Left cardiac atrium (tissue), 4 donors: Measurements from ENCODE around the gene CX3CL1. TPM values are rescaled to one million over a fixed set of nuclear protein-coding genes. Genes with fewer than 3 reads are reported as not detected.
"Not testable (repeated sequence)": the region's sequence is repeated elsewhere in the genome, so short reads cannot be mapped to it uniquely, and the experiment has no call there.

Experiments used
- ATAC-seq, 2 donors: fragments of 200-7000 bp; cut with Tn5 transposase; one replicate each; pipeline ENCODE4 v1.9.1; 2020; ENCODE audit warnings: mild to moderate bottlenecking in 2 of 2, moderate library complexity in 2 of 2
- DNase-seq: peaks from one replicate; pipeline ENCODE4 v3.0.0-alpha.2; 2020
- intact Hi-C, 2 donors: fragments of 100-400 bp; cut with DNase I; formaldehyde crosslinking; loops; one replicate each; pipeline versions ENCODE4 v1.14.1 to v1.15.1; 2022 to 2023
- long read RNA-seq: library from polyadenylated mRNA; unstranded; transcript quantifications from one replicate; pipeline ENCODE4 v2.0.0, GENCODE V29; 2021
- total RNA-seq, 2 donors: library from RNA; stranded (reverse); fragmentation: NEBNext Ultra II Directional; extraction: Animal tissue kit (Norgen Biotek cat#: 25700); gene quantifications; one replicate each; pipeline ENCODE4 v1.2.1, GENCODE V29; 2021
- donor health status: DM: no; HTN: yes; CAD: no.
- donor health status: DM: no; HTN: yes; CAD: no; lungs with severe emphysema.
- donor health status: DM: yes; HTN: yes; CAD: no.
- donor health status: Dilated cardiomyopathy.

CX3CL1 gene
- total RNA-seq, result 10 to 100 TPM; 13.7 to 23.2 TPM
- long read RNA-seq, partial matches to known transcripts, result 0 of 25 reads
- long read RNA-seq, other reads (novel, unspliced or antisense), result 23 of 25 reads

DNA sequence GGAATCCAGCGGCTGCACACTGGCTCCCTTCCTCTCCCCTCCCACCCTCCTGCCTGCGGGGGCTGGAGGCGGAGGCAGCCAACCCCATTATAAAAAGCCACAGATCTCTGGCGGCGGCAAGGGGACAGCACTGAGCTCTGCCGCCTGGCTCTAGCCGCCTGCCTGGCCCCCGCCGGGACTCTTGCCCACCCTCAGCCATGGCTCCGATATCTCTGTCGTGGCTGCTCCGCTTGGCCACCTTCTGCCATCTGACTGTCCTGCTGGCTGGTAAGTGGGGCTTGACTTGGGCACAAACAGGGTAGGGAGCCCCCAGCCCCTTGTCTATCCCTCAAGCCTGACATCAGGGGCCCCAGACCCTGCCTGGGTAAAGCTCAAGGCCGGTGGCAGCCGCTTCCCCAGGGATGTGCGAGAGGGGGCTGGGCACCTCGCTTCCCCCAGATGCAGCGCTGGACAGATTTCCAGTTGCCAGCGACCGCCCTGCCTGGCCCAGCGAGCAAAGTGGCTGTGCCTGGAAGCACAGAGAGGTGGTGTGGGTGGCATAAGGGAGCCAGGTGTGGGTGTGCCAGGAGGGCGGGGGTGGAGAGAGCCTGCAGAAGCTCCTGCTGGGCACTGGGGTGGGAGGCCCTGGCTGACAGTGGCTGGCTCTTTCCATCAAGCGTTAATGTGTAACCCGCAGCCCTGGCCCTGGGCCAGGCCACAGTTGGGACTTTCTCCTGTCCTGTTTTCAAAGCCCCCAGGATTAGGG, at the start of gene CX3CL1:
Gene CX3CL1 (plus strand): TSS at position 119 of the 745 bp plus-strand sequence. CDS start 79 bp downstream, at position 198.
- DNase-seq, result peak; percentile 77
- ATAC-seq, result peak; percentile 79 to 92
- intact Hi-C loops, result loop anchor here in 1 of 2 donors (10.0 kb wide), 1 partner anchor 68 kb away; no protein-coding TSS in a partner anchor

DNA sequence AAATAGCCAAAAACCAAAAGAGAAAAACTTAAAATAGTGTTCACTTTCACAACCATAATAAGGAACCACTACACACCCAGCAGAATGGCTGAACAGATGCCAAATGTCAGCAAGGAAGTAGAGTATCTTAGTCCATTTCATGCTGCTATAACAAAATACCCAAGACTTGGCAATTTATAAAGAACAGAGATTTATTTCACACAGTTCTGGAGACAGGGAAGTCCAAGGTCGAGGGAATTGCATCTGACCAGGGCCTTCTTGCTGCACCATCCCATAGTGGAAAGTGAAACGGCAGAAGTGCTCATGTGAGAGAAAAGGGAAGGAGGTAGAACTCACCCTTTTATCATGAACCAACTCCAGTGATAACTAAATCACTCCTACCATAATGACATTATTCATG, 47.5 kb upstream of the CX3CL1 start:
- intact Hi-C loops, result no loop called here
- ATAC-seq (no peak), DNase-seq (no peak)

DNA sequence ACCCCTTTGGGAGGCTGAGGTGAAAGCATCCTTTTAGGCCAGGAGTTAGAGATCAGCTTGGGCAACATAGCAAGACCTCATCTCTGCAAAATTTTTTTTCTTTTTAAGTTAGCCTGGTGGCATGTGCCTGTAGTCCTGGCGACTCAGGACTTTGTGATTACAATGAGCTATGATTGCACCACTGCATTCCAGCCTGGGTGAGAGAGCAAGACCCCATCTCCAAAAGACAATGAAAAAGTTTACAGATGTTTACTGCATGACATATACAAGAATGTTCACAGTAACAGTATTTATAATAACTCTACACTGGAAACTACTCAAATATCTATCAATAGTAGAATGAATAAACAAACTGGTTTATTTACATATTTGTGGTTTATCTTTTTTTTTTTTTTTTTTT, 46.8 kb upstream of the CX3CL1 start:
- ATAC-seq (no peak), DNase-seq (no peak)
- intact Hi-C loops, result no loop called here

DNA sequence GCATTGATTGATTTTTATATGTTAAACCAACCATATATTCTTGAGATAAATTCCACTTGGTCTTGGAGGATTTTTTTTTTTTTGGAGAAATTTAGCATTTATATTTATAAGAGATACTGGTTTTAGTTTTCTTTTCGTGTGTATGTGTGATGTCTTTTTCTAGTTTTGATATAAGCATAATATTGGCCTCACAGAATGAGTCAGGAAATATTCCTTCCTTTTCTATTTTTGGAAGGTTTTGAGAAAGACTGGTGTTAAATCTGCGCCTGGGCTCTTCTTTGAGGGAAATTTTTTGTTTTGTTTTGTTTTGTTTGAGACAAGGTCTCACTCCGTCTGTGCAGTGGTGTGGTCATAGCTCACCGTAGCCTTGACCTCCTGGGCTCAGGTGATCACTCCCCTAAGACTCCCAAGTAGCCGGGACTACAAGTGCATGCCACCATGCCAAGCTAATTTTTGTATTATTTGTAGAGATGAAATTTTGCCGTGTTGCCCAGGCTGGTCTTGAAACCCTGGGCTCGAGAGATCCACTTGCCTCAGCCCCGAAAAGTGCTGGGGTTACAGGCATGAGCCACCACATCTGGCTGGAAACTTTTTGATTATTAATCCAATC, 42.5 kb upstream of the CX3CL1 start:
- intact Hi-C loops, result no loop called here
- no peak for DNase-seq
- no peak for ATAC-seq

DNA sequence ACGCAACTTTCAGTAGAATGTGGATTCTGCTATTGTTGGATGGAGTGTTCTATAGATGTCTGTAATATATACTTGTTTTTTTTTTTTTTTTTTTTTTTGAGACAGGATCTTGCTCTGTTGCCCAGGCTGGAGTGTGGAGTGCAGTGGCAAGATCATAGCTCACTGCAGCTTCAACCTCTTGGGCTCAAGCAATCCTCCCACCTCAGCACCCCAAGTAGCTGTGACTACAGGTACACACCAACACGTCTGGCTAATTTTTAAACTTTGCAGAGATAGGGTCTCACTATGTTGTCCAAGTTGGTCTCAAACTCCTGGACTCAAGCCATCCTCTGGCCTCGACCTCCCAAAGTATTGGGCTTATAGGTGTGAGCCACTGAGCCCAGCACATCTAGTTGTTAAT, 40.9 kb upstream of the CX3CL1 start:
- ATAC-seq (no peak), DNase-seq (no peak)
- intact Hi-C loops, result no loop called here

DNA sequence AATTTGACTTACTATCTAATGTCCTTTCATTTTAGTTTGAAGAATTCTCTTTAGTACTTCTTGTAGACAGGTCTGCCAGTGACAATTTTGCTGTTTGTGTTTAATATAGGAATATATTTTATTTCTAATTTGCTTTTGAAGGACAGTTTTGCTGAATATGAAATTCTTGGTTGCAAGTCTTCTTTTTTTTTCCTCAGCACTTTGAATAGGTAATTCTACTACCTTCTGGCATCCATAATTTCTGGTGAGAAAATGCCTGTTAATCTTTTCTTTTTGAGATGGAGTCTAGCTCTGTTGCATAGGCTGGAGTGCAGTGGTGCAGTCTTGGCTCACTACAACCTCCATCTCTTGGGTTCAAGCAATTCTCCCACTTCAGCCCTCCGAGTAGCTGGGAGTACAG, 38.9 kb upstream of the CX3CL1 start:
- no peak for DNase-seq
- no peak for ATAC-seq
- intact Hi-C loops, result no loop called here

DNA sequence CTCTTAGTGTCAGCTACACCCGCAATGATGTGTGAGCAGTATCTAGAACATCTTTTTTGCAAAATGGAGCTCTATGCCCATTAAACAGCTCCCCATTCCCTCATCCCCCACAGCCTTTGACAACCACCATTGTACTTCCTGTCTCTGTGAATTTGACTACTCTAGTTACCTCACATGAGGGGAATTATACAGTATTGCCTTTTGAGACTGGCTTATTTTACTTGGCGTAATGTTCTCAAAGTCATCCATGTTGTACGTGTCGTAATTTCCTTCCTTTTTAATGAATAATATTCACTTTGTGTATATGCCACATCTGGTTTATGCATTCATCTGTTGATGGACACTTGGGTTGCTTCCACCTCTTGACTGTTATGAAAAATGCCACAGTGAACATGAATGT, 36.9 kb upstream of the CX3CL1 start:
- intact Hi-C loops, result no loop called here
- ATAC-seq (no peak), DNase-seq (no peak)

DNA sequence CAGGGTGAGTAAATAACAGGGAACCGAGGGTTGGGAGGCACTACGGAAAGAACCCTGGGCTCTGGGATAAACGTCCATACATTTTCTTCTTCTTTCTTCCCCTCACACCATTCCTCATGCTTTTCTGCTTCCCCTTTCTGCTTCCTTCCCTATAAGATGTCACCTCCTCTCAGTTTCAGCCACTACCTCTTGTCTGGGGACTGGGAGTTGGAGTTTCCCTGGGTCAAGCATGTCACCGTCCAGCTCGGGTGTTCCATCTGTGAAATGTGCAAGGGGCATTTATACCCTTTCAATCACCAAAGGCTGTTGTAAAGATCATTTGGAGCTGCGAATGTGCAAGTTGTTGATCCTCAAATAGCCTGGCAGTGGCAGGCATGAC, 31.2 kb upstream of the CX3CL1 start:
- no peak for DNase-seq
- intact Hi-C loops, result no loop called here
- no peak for ATAC-seq

DNA sequence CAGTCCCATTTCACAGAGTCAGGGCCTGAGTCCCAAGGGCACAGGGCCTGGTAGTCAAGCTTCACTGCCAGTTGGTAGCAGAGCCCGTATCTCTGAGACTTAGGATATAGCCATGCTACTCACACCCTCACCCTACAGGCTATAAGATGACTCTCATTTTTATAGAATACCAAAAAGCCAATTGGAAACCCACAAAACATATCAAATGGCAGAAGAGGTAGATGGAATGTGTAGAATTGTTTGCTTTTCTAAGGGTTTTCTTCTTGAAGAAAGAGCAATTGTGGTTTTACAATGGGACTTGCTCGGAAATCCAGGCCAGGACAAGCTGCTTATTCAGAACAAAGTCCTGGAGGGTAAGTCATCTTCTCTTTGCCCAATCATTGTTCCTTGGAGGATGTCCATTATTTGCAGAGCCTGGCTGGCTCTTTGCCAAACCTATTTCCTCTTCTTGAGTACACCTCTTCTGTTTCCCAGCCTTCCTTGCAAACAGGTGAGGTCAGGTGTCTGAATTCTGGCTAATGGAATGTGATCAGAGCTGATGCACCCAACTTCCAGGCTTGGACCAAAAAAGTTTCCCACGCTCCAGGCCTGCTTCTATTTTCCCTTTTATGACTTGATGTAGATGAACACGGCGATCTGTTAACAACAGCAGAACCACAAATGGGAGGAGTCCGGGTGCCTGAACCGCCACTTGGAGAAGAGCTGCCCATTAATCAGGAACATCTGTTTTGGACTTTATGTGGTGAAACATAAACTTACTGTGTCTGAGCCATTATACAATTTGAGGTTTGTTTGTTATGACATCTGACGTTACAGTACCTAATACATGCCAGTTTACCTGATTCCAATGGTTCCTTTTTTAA, 30.6 kb upstream of the CX3CL1 start:
- intact Hi-C loops, result no loop called here
- DNase-seq, result no peak
- ATAC-seq, result no peak

DNA sequence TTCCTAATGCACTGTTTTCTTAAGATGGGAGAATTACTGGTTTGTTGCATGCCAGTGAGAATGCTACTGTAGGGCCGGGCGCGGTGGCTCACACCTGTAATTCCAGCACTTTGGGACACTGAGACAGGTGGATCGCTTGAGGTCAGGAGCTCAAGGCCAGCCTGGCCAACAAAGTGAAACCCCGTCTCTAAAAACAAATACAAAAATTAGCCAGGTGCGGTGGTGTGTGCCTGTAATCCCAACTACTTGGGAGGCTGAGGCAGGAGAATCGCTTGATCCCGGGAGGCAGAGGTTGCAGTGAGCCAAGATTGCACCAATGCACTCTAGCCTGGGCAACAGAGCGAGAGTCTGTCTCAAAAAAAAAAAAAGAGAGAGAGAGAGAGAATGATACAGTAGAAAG, 29.7 kb upstream of the CX3CL1 start:
- DNase-seq, ATAC-seq, intact Hi-C loops: not testable (repeated sequence)

DNA sequence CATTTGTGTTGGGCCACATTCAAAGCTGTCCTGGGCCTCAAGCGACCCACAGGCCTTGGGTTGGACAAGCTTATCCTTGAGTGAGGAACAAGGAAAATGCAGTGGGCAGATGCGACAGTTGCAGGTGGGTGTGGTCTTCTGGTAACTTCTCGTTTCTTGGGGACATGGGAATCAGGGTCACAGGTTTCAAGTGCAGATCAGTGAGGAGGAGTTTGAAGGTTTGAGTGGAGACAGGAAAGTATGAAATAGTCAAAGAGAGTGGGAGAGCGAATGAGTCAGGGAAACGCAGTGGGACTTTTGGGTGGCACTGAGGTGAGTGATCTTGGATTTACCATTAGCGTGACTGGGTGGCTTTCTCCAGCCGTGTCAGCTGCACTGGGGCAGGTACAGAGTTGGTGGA, 29.1 kb upstream of the CX3CL1 start:
- ATAC-seq, result no peak
- intact Hi-C loops, result no loop called here
- no peak for DNase-seq

DNA sequence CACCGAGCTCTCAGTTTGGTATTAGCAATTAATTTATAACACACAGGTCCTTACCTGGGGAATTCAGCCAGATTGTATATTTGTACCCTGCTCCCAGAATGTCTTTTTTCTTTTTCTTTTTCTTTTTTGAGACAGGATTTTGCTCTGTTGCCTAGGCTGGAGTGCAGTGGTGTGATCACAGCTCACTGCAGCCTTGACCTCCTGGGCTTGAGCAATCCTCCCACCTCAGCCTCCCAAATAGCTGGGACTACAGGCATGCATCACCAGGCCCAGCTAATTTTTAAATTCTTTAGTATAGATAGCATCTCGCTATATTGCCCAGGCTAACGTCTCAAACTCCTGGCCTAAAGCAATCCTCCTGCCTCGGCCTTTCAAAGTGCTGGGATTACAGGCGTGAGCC, 28.2 kb upstream of the CX3CL1 start:
- DNase-seq, intact Hi-C loops, ATAC-seq: not testable (repeated sequence)

DNA sequence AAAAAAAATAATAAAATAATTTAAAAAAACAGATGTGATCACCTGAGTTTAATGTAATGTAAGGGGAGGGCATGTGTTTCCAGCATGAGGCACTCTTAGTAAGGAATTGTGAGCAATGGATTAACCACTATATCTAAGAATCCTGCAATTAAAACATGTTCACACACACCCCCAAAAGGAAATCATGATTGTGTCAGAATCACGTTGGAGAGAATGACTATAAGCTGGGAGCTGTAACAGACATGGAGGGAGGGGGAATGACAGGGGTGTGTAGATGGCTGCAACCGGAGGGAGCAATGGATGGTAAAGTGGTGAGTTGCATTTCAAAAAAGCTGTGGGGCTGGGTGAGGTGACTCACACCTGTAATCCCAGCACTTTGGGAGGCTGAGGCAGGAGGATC, 27.3 kb upstream of the CX3CL1 start:
- no peak for ATAC-seq
- DNase-seq, result no peak
- intact Hi-C loops, result no loop called here

DNA sequence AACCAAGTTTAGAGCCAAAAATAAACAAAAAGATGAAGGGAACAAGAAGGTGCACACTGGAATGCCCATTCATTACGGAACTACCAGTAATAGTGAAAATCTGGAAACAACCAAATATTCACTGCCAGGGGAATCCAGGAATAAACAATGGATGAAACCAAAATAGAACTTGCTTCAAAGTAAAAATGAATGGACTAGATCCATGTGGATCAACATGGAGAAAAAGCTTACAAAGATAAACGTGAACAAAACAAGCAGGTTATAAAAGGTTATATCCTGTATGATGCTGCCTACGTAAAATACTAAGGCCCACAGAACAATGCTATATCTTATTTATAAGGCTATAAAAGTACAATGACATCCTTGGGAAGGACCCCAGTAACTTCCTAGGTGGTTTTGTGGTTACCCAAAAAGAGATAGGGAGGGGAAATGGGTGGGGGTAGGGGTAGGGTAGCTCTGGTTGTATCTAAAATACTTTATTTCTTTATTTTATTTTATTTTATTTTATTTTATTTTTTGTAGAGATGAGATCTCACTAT, 26.6 kb upstream of the CX3CL1 start:
- no peak for ATAC-seq
- DNase-seq, result no peak
- intact Hi-C loops, result no loop called here

DNA sequence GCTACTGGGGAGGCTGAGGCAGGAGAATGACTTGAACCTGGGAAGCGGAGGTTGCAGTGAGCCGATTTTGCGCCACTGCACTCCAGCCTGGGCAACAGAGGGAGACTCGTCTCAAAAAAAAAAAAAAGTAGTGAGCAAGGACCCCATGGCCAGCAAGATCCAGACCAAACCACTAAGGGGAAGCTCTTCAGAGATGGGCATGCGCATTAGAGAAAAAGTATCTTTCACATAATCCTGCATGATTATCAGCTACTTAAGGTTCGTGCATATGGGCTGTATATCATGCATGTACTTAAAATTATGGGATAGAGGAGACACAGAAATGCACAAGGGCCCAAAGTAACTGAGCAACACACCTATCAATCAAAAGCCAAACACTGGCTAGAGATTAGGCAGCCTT, 24.4 kb upstream of the CX3CL1 start:
- no peak for ATAC-seq
- no peak for DNase-seq
- intact Hi-C loops, result no loop called here

DNA sequence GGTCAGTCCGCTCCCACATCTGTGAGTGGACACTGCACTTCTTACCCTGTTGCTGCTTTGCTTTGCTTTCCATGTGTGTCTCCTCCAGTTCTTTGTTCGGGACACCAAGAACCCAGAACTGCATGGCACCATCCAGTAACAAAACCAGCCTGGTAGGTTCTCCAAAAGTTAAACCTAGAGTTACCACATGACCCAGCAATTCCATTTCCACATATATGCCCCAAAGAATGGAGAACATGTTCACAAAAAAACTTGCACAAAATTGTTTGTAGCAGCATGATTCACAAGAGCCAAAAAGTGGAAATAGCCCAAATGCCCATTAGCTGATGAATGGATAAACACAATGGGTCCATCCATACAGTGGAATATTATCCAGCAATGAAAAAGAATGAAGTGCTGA, 24.0 kb upstream of the CX3CL1 start:
- ATAC-seq, result no peak
- no peak for DNase-seq
- intact Hi-C loops, result no loop called here

DNA sequence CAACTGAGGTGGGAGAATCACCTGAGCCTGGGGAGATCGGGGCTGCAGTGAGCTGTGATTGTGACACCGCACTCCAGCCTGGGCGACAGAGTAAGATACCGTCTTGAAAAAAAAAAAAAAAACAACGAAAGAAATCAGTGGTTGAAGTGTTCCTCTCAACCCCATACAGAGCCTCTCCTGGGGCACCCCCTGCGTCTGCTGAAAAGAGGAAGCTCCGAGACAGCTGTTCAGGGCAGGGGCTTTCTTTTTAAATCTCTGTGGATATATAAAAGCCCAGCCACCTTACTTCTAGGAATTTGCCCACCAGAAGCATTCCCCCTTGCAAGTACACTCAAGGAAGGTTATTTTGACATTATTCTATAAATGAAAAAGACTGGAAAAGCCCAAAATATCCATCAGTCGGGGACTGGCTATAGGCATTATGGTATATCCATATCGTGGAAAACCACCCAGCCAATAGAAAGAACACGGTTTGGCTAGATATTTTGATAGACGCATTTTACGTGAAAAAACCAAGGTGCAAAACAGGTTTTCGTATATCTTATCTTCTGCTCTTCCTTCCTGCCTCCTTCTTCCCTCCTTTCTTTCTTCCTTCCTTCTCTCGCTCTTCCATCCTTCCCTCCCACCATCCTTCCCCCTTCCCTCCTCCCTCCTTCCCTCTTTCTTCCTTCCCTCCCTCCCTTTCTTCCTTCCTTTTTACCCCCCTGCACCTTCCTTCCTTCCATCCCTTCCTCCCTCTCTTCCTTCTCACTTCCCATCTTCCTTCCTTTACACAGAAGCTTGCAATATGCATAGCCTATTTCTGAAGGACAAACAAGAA, 22.9 kb upstream of the CX3CL1 start:
- no peak for ATAC-seq

DNA sequence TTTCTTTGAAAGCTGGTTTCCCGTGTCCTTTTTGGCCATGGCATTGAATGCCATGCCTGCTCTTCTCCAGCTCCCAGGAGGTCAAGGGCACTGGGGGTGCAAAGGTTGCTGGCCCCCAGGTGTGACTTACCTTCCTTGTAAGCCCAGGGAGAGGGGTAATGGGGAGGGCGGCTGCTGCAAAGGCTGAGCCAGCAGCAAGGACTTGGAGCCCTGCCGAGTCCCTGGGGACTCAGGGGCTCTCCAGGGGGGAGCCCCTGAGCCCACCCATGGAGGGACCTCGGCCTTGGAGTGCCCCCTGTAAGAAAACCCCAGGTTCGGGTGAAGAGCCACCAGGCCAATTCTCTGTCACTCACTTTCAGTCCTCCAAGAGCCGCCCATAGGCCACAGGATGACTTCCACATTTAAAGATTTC, 19.6 kb upstream of the CX3CL1 start:
- ATAC-seq, result no peak
- intact Hi-C loops, result no loop called here
- no peak for DNase-seq

More for the DNA sequence above, 22.9 kb upstream of the CX3CL1 start:
- no peak for DNase-seq
- intact Hi-C loops, result no loop called here

DNA sequence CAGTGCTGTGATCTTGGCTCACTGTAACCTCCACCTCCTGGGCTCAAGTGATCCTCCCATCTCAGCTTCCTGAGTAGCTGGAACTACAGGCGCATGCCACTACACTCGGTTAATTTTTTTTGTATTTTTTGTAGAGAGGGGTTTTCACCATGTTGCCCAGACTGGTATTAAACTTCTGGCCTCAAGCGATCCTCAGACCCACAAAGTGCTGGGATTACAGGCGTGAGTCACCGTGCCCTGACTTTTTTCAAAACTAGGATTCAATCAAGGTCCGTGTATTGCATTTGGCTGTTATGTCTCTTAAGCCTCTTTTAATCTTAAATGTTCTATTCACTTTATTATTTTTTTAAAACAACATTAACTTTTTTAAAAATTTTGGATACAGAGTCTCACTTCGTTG, 18.0 kb upstream of the CX3CL1 start:
- ATAC-seq, result no peak
- intact Hi-C loops, result no loop called here
- DNase-seq, result no peak
